Neuron (in vitro differentiated cells): Measurements from ENCODE around the gene ADGRV1.

Experiments
- H2AFZ ChIP-seq: one replicate; pipeline ENCODE4 v1.6.1; 2013; ENCODE audit warnings: low read depth, mild to moderate bottlenecking, inconsistent platforms, low read length, moderate library complexity
- H3K27me3 ChIP-seq: one replicate; pipeline ENCODE4 v1.6.1; 2013; ENCODE audit warnings: low read length; ENCODE audit not compliant: insufficient read depth
- H3K36me3 ChIP-seq: one replicate; pipeline ENCODE4 v1.6.1; 2013; ENCODE audit warnings: low read length; ENCODE audit not compliant: insufficient read depth
- H3K4me1 ChIP-seq: one replicate; pipeline ENCODE4 v1.6.1; 2013; ENCODE audit warnings: low read length; ENCODE audit not compliant: insufficient read depth
- H3K4me3 ChIP-seq: 2 replicates; pipeline ENCODE4 v1.5.1; 2013; ENCODE audit warnings: mild to moderate bottlenecking, low read length, moderate library complexity
- H3K9me3 ChIP-seq: one replicate; pipeline ENCODE4 v1.6.1; 2013; ENCODE audit warnings: low read length

Gene ADGRV1

GRCh38 chr5:91106842-91107511, 548.4 kb downstream of the ADGRV1 start:
- Histone ChIP-seq H3K27me3 (no peaks in the 10 kb centered on the region), H3K9me3 (peaks cover 6% of the 10 kb centered on the region), H3K4me1 (peaks cover 2% of the 10 kb centered on the region), H3K4me3 (no peak overlapping the region), H3K36me3 (peaks cover 27% of the 10 kb centered on the region), H2AFZ (no peak overlapping the region)

- peaks cover 6% of the 10 kb centered on the region for H3K9me3 ChIP-seq
- H3K4me1 ChIP-seq, result peaks cover 2% of the 10 kb centered on the region
- peaks cover 16% of the 10 kb centered on the region for H3K36me3 ChIP-seq
- H3K4me3 ChIP-seq, result no peak overlapping the region
- no peak overlapping the region for H2AFZ ChIP-seq
- H3K27me3 ChIP-seq, result no peaks in the 10 kb centered on the region
These were observed 551.0 kb downstream of the ADGRV1 start for GRCh38 chr5:91109634-91110033.

- Histone ChIP-seq H2AFZ (no peak overlapping the region), H3K4me1 (peaks cover 2% of the 10 kb centered on the region), H3K4me3 (no peak overlapping the region), H3K27me3 (no peaks in the 10 kb centered on the region), H3K36me3 (peaks cover 10% of the 10 kb centered on the region), H3K9me3 (no peaks in the 10 kb centered on the region)
These were observed 552.1 kb downstream of the ADGRV1 start for GRCh38 chr5:91110686-91111085.

- Histone ChIP-seq H3K36me3 (peaks cover 9% of the 10 kb centered on the region), H3K27me3 (no peaks in the 10 kb centered on the region), H2AFZ (no peak overlapping the region), H3K9me3 (no peaks in the 10 kb centered on the region), H3K4me3 (no peak overlapping the region), H3K4me1 (peaks cover 2% of the 10 kb centered on the region)
These were observed 553.1 kb downstream of the ADGRV1 start for GRCh38 chr5:91111473-91112238.

- H3K9me3 ChIP-seq, result no peaks in the 10 kb centered on the region
- peaks cover 7% of the 10 kb centered on the region for H3K36me3 ChIP-seq
- no peak overlapping the region for H3K4me3 ChIP-seq
- H2AFZ ChIP-seq, result no peak overlapping the region
- H3K27me3 ChIP-seq, result no peaks in the 10 kb centered on the region
- peaks cover 9% of the 10 kb centered on the region for H3K4me1 ChIP-seq
These were observed 556.1 kb downstream of the ADGRV1 start for GRCh38 chr5:91114658-91115057.

GRCh38 chr5:91118354-91118753, 559.8 kb downstream of the ADGRV1 start:
- no peak overlapping the region for H3K4me3 ChIP-seq
- no peak overlapping the region for H2AFZ ChIP-seq
- H3K27me3 ChIP-seq, result no peaks in the 10 kb centered on the region
- H3K36me3 ChIP-seq, result peaks cover 6% of the 10 kb centered on the region
- H3K9me3 ChIP-seq, result no peaks in the 10 kb centered on the region
- peaks cover 9% of the 10 kb centered on the region for H3K4me1 ChIP-seq

GRCh38 chr5:91118796-91119195, 560.2 kb downstream of the ADGRV1 start:
- no peak overlapping the region for H2AFZ ChIP-seq
- no peaks in the 10 kb centered on the region for H3K9me3 ChIP-seq
- H3K27me3 ChIP-seq, result no peaks in the 10 kb centered on the region
- H3K4me3 ChIP-seq, result no peak overlapping the region
- H3K4me1 ChIP-seq, result peaks cover 9% of the 10 kb centered on the region
- H3K36me3 ChIP-seq, result peaks cover 6% of the 10 kb centered on the region

- Histone ChIP-seq H2AFZ (no peak overlapping the region), H3K4me1 (peaks cover 9% of the 10 kb centered on the region), H3K9me3 (no peaks in the 10 kb centered on the region), H3K27me3 (no peaks in the 10 kb centered on the region), H3K4me3 (no peak overlapping the region), H3K36me3 (peaks cover 6% of the 10 kb centered on the region)
These were observed 560.6 kb downstream of the ADGRV1 start for GRCh38 chr5:91119217-91119616.

- no peaks in the 10 kb centered on the region for H3K27me3 ChIP-seq
- H3K9me3 ChIP-seq, result peaks cover 2% of the 10 kb centered on the region
- no peak overlapping the region for H2AFZ ChIP-seq
- H3K36me3 ChIP-seq, result peaks cover 8% of the 10 kb centered on the region
- H3K4me1 ChIP-seq, result peaks cover 9% of the 10 kb centered on the region
- no peak overlapping the region for H3K4me3 ChIP-seq
These were observed 561.6 kb downstream of the ADGRV1 start for GRCh38 chr5:91119981-91120850.

GRCh38 chr5:91121347-91121993, 562.9 kb downstream of the ADGRV1 start:
- Histone ChIP-seq H3K4me1 (peaks cover 9% of the 10 kb centered on the region), H2AFZ (no peak overlapping the region), H3K9me3 (peaks cover 2% of the 10 kb centered on the region), H3K36me3 (peaks cover 8% of the 10 kb centered on the region), H3K27me3 (no peaks in the 10 kb centered on the region), H3K4me3 (no peak overlapping the region)

- Histone ChIP-seq H3K9me3 (peaks cover 2% of the 10 kb centered on the region), H2AFZ (no peak overlapping the region), H3K4me3 (no peak overlapping the region), H3K4me1 (peaks cover 9% of the 10 kb centered on the region), H3K36me3 (peaks cover 8% of the 10 kb centered on the region), H3K27me3 (no peaks in the 10 kb centered on the region)
These were observed 564.1 kb downstream of the ADGRV1 start for GRCh38 chr5:91122651-91123050.

GRCh38 chr5:91123291-91123690, 564.7 kb downstream of the ADGRV1 start:
- no peak overlapping the region for H3K4me3 ChIP-seq
- H3K4me1 ChIP-seq, result peaks cover 5% of the 10 kb centered on the region
- no peaks in the 10 kb centered on the region for H3K27me3 ChIP-seq
- H3K9me3 ChIP-seq, result peaks cover 2% of the 10 kb centered on the region
- no peak overlapping the region for H2AFZ ChIP-seq
- peaks cover 8% of the 10 kb centered on the region for H3K36me3 ChIP-seq
